NT2/D1 (cell line): ENCODE measurements around the gene SEM1.

Source experiments
- YY1 ChIP-seq: IDR thresholded peaks from 2 replicates; pipeline ENCODE4 v1.6.1; 2011; ENCODE audit not compliant: insufficient read length, insufficient read depth
- ZNF274 ChIP-seq: IDR thresholded peaks from 2 replicates; pipeline ENCODE4 v1.6.1; 2011; ENCODE audit warnings: mild to moderate bottlenecking, low read depth, low read length

- TF ChIP-seq YY1 = no peak
- TF ChIP-seq ZNF274 = no peak
Measured at GRCh38 chr7:96747418-96747940, 37.8 kb upstream of the SEM1 start.
